Liver (tissue), 3 donors: ENCODE results near the gene NR6A1.

Source experiments
- CTCF ChIP-seq: fragments of 150-350 bp; IDR thresholded peaks from 2 replicates; pipeline ENCODE4 v1.5.1; 2017; ENCODE audit warnings: improper control_type of control experiment, low read depth, low read length; ENCODE audit not compliant: missing input control
- JUND ChIP-seq, 2 donors: IDR thresholded peaks; 2 replicates each; pipeline ENCODE4 v1.6.1; 2016; ENCODE audit warnings: antibody characterized with exemption in 2 of 2
- RXRA ChIP-seq, 2 donors: IDR thresholded peaks; 2 replicates each; pipeline ENCODE4 v1.6.1; 2017 to 2018; ENCODE audit warnings: antibody characterized with exemption in 2 of 2, mild to moderate bottlenecking in 1 of 2
- donor health status: healthy.
- donor health status: healthy.

DNA sequence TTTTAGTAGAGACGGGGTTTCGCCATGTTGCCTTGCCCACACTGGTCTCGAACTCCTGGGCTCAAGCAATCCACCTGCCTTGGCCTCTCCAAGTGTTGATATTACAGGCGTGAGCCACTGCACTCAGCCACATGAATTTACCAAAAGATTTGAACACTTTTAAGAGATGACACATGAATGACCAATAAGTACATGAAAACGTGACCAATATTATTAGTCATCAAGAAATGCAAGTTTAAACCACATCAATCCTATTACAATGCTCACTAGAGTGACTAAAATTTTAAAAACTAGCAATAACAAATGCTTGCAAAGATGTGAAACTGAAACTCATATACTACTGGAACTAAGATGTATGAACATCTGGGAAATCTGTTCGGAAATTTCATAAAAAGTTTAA lies 54.3 kb downstream of the NR6A1 start:
- TF ChIP-seq RXRA (IDR thresholded peaks at IDR 0.05) (no peak), CTCF (no peak), JUND (IDR thresholded peaks at IDR 0.05) (no peak)
